ENCODE results near the gene TBX10.
A peak's percentile ranks its signal among the peaks of the same experiment; 100 is the strongest.

TBX10 gene

GRCh38 chr11:67614730-67615714 is 24.5 kb downstream of the TBX10 start:
- TF ChIP-seq, protein P1, sequence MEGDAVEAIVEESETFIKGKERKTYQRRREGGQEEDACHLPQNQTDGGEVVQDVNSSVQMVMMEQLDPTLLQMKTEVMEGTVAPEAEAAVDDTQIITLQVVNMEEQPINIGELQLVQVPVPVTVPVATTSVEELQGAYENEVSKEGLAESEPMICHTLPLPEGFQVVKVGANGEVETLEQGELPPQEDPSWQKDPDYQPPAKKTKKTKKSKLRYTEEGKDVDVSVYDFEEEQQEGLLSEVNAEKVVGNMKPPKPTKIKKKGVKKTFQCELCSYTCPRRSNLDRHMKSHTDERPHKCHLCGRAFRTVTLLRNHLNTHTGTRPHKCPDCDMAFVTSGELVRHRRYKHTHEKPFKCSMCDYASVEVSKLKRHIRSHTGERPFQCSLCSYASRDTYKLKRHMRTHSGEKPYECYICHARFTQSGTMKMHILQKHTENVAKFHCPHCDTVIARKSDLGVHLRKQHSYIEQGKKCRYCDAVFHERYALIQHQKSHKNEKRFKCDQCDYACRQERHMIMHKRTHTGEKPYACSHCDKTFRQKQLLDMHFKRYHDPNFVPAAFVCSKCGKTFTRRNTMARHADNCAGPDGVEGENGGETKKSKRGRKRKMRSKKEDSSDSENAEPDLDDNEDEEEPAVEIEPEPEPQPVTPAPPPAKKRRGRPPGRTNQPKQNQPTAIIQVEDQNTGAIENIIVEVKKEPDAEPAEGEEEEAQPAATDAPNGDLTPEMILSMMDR (IDR thresholded peaks at IDR 0.05; ENCODE audit: low read depth, low read length), result peak; percentile 71
- Histone ChIP-seq H3K4me3 (ENCODE audit: low read depth, low read length) (no peak overlapping the region), H3K9me3 (no peaks in the 10 kb centered on the region), H3K4me1 (peaks cover 1% of the 10 kb centered on the region; the same call in 1 of the 2 replicates), H3K36me3 (peaks cover 19% of the 10 kb centered on the region), H3K27me3 (no peaks in the 10 kb centered on the region)
- DNase-seq, result peak; percentile 73

- Histone ChIP-seq H3K27me3 (no peaks in the 10 kb centered on the region), H3K36me3 (peaks cover 25% of the 10 kb centered on the region), H3K4me1 (no peaks in the 10 kb centered on the region), H3K9me3 (no peaks in the 10 kb centered on the region), H3K4me3 (ENCODE audit: low read depth, low read length) (no peak overlapping the region)
- TF ChIP-seq, protein P1 (IDR thresholded peaks at IDR 0.05; ENCODE audit: low read depth, low read length), result peak; percentile 76
- peak; percentile 82 for DNase-seq
Observed at GRCh38 chr11:67613960-67614715, 25.4 kb downstream of the TBX10 start.

GRCh38 chr11:67613313-67613959 is 26.1 kb downstream of the TBX10 start:
- H3K4me3 ChIP-seq (ENCODE audit: low read depth, low read length), result no peak overlapping the region
- TF ChIP-seq, protein P1 (IDR thresholded peaks at IDR 0.05; ENCODE audit: low read depth, low read length), result no peak
- H3K9me3 ChIP-seq, result no peaks in the 10 kb centered on the region
- peaks cover 32% of the 10 kb centered on the region for H3K36me3 ChIP-seq
- H3K4me1 ChIP-seq, result no peaks in the 10 kb centered on the region
- no peak for DNase-seq
- no peaks in the 10 kb centered on the region for H3K27me3 ChIP-seq

- H3K27me3 ChIP-seq, result no peaks in the 10 kb centered on the region
- no peak for DNase-seq
- no peaks in the 10 kb centered on the region for H3K4me1 ChIP-seq
- H3K9me3 ChIP-seq, result no peaks in the 10 kb centered on the region
- H3K36me3 ChIP-seq, result peaks cover 34% of the 10 kb centered on the region
- no peak overlapping the region for H3K4me3 ChIP-seq (ENCODE audit: low read depth, low read length)
- TF ChIP-seq, protein P1 (IDR thresholded peaks at IDR 0.05; ENCODE audit: low read depth, low read length), result no peak
Observed at GRCh38 chr11:67612751-67613150, 26.8 kb downstream of the TBX10 start.

- Histone ChIP-seq H3K27me3 (no peaks in the 10 kb centered on the region), H3K4me1 (no peaks in the 10 kb centered on the region; the same call in 1 of the 2 replicates), H3K36me3 (peaks cover 34% of the 10 kb centered on the region), H3K4me3 (ENCODE audit: low read depth, low read length) (no peak overlapping the region), H3K9me3 (no peaks in the 10 kb centered on the region)
- DNase-seq, result no peak
- TF ChIP-seq, protein P1 (IDR thresholded peaks at IDR 0.05; ENCODE audit: low read depth, low read length), result no peak
Observed at GRCh38 chr11:67611704-67612587, 27.6 kb downstream of the TBX10 start.

All from BE2C (cell line).